CD4-positive, alpha-beta T cell treated with Interleukin-4 for 4 hours (primary cell): ENCODE measurements around the gene CCSER1.
"Not testable (repeated sequence)": the region's sequence is repeated elsewhere in the genome, so short reads cannot be mapped to it uniquely, and the experiment has no call there.

Source experiments
- DNase-seq: peaks from one replicate; pipeline ENCODE4 v3.0.0-alpha.2; 2020

CCSER1 gene

DNA sequence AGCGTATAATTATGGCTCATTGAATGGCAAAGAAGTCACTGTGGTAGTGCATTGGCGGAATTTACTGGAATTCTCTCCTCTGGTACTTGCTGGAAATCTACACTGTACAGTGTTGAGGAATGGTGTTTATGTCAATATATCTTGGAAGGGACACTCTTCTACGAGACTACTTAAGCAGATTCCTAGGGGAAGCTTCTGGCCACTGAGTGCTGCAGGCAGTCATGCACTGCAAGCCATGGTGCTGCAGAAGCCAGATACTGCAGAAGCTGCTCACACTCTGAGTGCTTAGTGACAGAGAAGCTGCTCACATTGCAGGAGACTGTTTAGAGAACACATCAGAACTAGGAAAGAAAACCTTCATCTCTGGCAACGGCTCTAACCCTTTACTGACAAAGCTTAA, 725.0 kb downstream of the CCSER1 start:
- DNase-seq, result no peak

DNA sequence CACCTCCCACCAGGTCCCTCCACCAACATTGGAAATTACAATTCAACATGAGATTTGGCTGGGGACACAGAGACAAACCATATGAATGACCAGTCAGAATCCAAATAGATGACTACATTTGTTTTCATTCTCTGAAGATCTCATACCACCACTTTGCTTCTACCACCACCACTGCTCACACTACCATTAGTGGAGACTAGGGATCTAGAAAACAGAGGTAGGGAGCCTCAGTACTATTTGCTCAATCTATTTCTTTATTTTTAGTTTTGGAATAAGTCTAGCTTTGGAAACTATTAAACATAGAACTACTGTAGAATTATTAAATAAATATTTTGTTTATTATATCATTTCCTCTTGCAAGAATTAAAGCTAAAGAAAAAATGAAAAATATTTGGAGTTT, 727.9 kb downstream of the CCSER1 start:
- no peak for DNase-seq

GRCh38 chr4:90857081-90857820, 730.1 kb downstream of the CCSER1 start:
- no peak for DNase-seq

- no peak for DNase-seq
These were observed 748.6 kb downstream of the CCSER1 start for GRCh38 chr4:90875791-90876190.

DNA sequence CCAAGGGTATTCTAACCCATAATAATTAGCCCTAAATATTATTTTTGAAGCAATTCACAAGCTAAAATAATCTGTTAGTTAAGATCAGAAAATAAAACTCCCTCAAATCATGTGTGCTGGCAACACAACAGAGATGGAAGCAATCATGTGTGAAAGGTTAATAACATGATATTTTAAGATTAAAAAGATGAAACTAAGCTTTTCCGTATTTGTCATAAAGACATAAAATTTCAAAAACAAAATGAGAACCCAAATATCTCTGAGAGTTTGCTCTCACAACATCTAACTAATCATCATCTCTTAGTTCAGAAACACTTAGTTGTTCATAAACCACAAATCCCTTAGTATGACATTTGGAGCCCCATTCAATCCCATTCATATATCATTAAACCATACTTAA, 749.1 kb downstream of the CCSER1 start:
- no peak for DNase-seq

GRCh38 chr4:90883519-90883918, 756.3 kb downstream of the CCSER1 start:
- no peak for DNase-seq

GRCh38 chr4:90888571-90888970, 761.4 kb downstream of the CCSER1 start:
- no peak for DNase-seq

DNA sequence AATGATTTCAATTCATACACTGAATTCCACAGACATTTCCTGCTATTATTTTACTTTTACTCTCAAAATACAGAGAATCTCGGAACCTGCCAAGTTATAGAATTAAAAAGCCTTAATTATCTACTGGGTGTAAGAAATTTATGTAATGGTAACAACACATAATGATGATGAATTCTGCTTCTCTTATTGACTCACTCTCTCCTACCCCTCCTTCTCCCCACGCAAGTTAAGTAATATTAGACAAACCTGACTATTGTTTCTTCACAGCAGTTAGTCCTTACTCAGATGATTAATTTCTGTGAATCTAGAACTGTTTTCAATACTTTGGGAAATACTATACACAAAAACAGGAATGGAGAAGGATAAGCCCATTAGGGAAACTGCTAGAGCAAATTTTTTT, 762.0 kb downstream of the CCSER1 start:
- DNase-seq, result no peak

GRCh38 chr4:90903413-90903812, 776.2 kb downstream of the CCSER1 start:
- not testable (repeated sequence) for DNase-seq

GRCh38 chr4:90904021-90904420, 776.8 kb downstream of the CCSER1 start:
- DNase-seq, result no peak

GRCh38 chr4:90906239-90906638, 779.0 kb downstream of the CCSER1 start:
- DNase-seq, result no peak

GRCh38 chr4:90911724-90912434, 784.7 kb downstream of the CCSER1 start:
- DNase-seq, result not testable (repeated sequence)

GRCh38 chr4:90922174-90922573, 795.0 kb downstream of the CCSER1 start:
- no peak for DNase-seq

DNA sequence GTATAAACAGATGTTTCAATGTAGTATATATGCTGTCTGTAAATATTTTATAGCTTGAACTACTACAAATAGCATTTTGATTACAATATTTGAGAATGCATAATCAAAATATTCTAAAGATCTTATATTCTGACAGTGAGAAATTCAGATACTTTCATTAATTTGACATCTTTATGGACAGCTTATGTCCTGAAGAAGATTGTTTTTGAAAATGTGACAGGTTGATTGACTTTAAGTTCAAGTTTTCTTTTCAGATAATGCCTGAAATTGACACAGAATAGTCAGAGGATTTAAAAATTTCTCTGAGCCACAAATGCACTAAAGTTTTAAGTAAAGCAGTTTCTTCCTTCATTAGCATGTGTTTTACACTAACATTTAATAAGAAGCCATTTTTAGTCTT, 799.8 kb downstream of the CCSER1 start:
- no peak for DNase-seq

GRCh38 chr4:90943311-90943710, 816.1 kb downstream of the CCSER1 start:
- DNase-seq, result no peak

DNA sequence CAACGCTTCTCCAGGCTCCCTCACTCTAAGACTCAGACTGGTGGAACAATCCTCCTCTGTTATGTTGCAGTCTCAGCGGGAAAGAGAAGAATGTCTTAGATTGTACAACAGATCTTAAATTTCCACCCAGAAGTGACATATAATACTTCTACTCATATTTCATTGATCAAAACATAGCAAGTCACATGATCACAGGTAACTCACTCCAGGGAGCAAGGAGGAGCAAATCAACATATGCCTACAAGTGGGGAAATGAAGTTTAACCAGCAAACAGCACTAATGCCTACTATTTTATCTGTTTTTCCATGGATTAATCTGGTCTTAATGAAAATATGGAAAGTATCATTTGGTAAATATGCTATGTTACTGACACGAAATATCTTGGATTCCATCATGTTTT, 819.8 kb downstream of the CCSER1 start:
- no peak for DNase-seq

DNA sequence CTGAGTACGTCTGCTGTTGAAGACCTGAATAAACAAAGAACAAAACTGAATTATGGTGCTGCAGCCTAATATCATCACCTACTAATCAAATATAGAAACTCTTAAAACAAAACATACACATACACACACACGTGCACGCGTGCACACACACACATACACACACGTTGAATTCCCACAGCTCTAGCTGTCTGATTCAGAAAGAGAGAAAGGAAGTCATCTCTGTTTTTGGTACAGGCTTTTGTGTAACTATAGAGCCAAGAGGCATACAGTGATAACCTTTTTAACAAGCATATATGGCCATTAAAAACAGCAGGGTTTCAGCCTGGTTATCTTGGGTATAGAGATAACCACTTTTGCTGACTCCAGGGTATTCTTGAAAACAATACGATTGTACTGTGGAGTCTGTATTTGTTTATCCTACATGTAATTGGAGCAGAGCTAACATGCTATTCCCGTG, 823.2 kb downstream of the CCSER1 start:
- DNase-seq, result no peak

- DNase-seq, result no peak
These were observed 823.8 kb downstream of the CCSER1 start for GRCh38 chr4:90951037-90951436.

DNA sequence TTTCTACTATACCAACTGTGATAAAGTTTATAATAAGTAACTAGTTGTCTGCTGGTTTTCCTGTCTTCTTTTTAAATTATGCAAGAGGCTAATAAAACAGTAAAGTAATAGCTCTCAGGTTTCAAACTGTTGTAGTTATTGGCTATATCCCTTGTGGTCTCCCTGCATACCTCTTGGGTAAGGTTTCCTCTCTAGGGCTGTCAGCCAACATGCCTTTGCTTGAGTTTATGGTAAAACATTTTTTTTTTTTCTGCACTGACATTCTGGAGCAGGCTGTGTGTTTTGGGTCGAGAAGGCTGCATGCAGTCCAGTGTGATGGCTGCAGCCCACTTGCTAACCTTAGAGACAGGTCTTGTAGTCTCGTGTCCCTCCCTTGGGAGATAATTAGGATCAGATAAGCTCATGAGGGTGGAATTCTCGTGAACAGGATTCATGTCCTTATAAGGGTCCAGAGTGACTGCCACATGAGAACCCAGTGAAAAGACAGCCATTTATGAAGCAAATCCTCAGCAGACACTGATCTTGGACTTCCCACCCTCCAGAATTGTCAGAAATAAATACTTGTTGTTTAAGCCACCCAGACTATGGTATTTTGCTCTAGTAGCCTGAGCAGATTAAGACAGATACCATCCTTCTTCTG, 831.2 kb downstream of the CCSER1 start:
- DNase-seq, result no peak

- no peak for DNase-seq
These were observed 833.2 kb downstream of the CCSER1 start for GRCh38 chr4:90960433-90960832.

GRCh38 chr4:90960840-90961239, 833.6 kb downstream of the CCSER1 start:
- DNase-seq, result no peak

DNA sequence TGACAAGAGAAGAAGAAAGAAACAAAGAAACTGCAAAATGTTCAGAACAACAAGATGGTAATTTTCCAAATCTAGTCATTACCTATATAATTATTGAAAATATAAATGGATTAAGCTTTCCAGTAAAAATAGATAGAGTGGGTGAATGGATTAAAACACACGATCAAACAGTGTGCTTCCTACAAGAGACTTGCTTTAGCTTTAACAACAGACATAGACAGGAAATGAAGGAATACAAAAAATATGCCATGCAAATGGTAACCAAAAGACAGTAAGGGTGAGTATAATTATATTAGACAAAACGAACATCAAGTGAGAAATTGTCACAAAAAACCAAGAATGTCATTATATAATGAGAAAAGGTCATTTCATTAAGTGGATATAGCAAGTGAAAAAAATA, 842.8 kb downstream of the CCSER1 start:
- DNase-seq, result no peak

DNA sequence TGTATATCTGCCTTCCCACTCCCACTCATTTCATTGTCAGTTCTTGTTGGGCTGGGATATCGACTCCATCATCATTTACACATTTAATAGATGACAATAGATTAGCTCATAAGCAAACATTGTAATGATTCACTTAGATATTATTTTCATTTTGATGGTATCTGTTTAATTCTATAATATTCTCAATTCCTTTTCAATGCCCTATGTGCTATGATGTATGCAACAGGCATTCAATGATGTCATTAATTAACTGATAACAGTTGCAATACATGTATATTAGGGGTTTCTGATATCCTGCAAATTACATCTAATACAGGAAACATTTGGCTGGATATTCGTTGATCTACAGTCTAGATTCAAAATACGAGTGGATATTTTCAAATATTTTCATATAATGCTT, 850.5 kb downstream of the CCSER1 start:
- no peak for DNase-seq

DNA sequence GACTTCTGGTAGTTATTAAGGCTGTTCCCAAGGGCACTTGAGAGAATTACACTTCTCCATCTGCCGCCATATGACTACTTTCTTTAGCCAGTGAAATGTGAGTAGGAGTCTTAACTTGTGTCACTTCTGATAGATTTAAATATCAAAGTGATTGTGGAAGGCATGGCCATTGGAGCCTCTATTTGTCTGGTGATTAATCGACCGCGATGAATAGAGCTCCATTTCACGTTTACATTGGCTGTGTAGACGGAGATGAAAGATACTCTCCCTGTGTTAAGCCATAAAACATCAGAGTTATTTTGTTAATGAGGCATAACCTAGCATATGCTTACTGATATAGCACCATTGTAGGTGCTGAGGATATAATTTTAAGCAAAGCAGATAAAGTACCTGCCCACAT, 852.4 kb downstream of the CCSER1 start:
- no peak for DNase-seq
